ENCODE measurements around the gene MMP15. TPM values are rescaled to one million over a fixed set of nuclear protein-coding genes. Genes with fewer than 3 reads are reported as not detected.

Gene MMP15
- total and polyA plus RNA-seq, 4 donors: 7.0 to 38.8 (median 21.4) TPM

- 84% methylated on average over 1 of the region's 1 CpG for WGBS
- peaks cover 0 to 10% (median 6%) of the 10 kb centered on the region in 4 donors for H3K4me1 ChIP-seq (ENCODE audit: control insufficient read depth in 4 of 4, insufficient read depth in 4 of 4, low read length in 3 of 4)
- H3K27me3 ChIP-seq (ENCODE audit: control insufficient read depth in 4 of 4, insufficient read depth in 4 of 4, low read length in 3 of 4): no peaks in the 10 kb centered on the region
- H3K9me3 ChIP-seq (ENCODE audit: control insufficient read depth in 4 of 4, low read length in 3 of 4): no peaks in the 10 kb centered on the region
- no peak overlapping the region for H3K9ac ChIP-seq (ENCODE audit: low read depth in 1 of 2, low read length in 2 of 2)
- TF ChIP-seq TAF1 (conservative IDR thresholded peaks at IDR 0.05) (no peak), FOXA1 (IDR thresholded peaks at IDR 0.05) (no peak), REST (IDR thresholded peaks at IDR 0.05) (no peak), FOXA2 (IDR thresholded peaks at IDR 0.05) (no peak), NR2F2 (IDR thresholded peaks at IDR 0.05) (no peak), MAX (IDR thresholded peaks at IDR 0.05) (no peak), JUND (IDR thresholded peaks at IDR 0.05) (no peak), RAD21 (IDR thresholded peaks at IDR 0.05) (no peak), HNF4G (IDR thresholded peaks at IDR 0.05) (no peak), CTCF (IDR thresholded peaks at IDR 0.05; ENCODE audit: low read depth, low read length, missing input control) (no peak)
- DNase-seq (ENCODE audit: low spot score): no peak
- no peaks in the 10 kb centered on the region for H3K36me3 ChIP-seq (ENCODE audit: control insufficient read depth in 4 of 4, insufficient read depth in 3 of 4, low read depth in 1 of 4, low read length in 3 of 4)
- H3K27ac ChIP-seq (ENCODE audit: low read depth in 1 of 2, low read length in 2 of 2): no peak overlapping the region
- H3K4me3 ChIP-seq (ENCODE audit: low read depth in 1 of 3, low read length in 3 of 3): no peak overlapping the region
These were observed 36.6 kb upstream of the MMP15 start for GRCh38 chr16:57988929-57989328.

- no peak overlapping the region for H3K27ac ChIP-seq (ENCODE audit: low read depth in 1 of 2, low read length in 2 of 2)
- H3K9ac ChIP-seq (ENCODE audit: low read depth in 1 of 2, low read length in 2 of 2): no peak overlapping the region
- H3K4me3 ChIP-seq (ENCODE audit: low read depth in 1 of 3, low read length in 3 of 3): no peak overlapping the region
- peaks cover 0 to 12% (median 4%) of the 10 kb centered on the region in 4 donors for H3K36me3 ChIP-seq (ENCODE audit: control insufficient read depth in 4 of 4, insufficient read depth in 3 of 4, low read depth in 1 of 4, low read length in 3 of 4)
- H3K27me3 ChIP-seq (ENCODE audit: control insufficient read depth in 4 of 4, insufficient read depth in 4 of 4, low read length in 3 of 4): no peaks in the 10 kb centered on the region
- no peaks in the 10 kb centered on the region for H3K4me1 ChIP-seq (ENCODE audit: control insufficient read depth in 4 of 4, insufficient read depth in 4 of 4, low read length in 3 of 4)
- no peaks in the 10 kb centered on the region for H3K9me3 ChIP-seq (ENCODE audit: control insufficient read depth in 4 of 4, low read length in 3 of 4)
- 94% methylated on average over 11 of the region's 11 CpGs for WGBS
- TF ChIP-seq RAD21 (IDR thresholded peaks at IDR 0.05) (no peak), YY1 (IDR thresholded peaks at IDR 0.05) (no peak), FOXA2 (IDR thresholded peaks at IDR 0.05) (no peak), FOXA1 (IDR thresholded peaks at IDR 0.05) (no peak), ATF3 (IDR thresholded peaks at IDR 0.05) (no peak), NR2F2 (IDR thresholded peaks at IDR 0.05) (no peak), MAX (IDR thresholded peaks at IDR 0.05) (no peak), JUND (IDR thresholded peaks at IDR 0.05) (no peak), REST (IDR thresholded peaks at IDR 0.05) (no peak), RXRA (IDR thresholded peaks at IDR 0.05) (no peak), GABPA (IDR thresholded peaks at IDR 0.05 in 1 of 2, conservative IDR thresholded peaks at IDR 0.05 in 1 of 2) (no peak), EGR1 (IDR thresholded peaks at IDR 0.05; ENCODE audit: low read depth in 2 of 2) (no peak), HNF4G (IDR thresholded peaks at IDR 0.05) (no peak), TAF1 (conservative IDR thresholded peaks at IDR 0.05) (no peak), HNF4A (conservative IDR thresholded peaks at IDR 0.05) (no peak), CTCF (IDR thresholded peaks at IDR 0.05; ENCODE audit: low read depth, low read length, missing input control) (no peak), SP1 (IDR thresholded peaks at IDR 0.05) (no peak)
- DNase-seq (ENCODE audit: low spot score): no peak
These were observed 33.9 kb upstream of the MMP15 start for GRCh38 chr16:57991551-57992059.

Measured in liver (tissue), 9 donors.